SH-SY5Y (cell line): ENCODE data around the gene FBXL16.

ENCODE experiments used
- GATA2 ChIP-seq: IDR thresholded peaks from 2 replicates; pipeline ENCODE4 v1.6.1; 2011; ENCODE audit warnings: mild to moderate bottlenecking, low read depth, low read length
- GATA3 ChIP-seq: IDR thresholded peaks from 2 replicates; pipeline ENCODE4 v1.6.1; 2011; ENCODE audit warnings: low read depth, mild to moderate bottlenecking, low read length, moderate library complexity

DNA sequence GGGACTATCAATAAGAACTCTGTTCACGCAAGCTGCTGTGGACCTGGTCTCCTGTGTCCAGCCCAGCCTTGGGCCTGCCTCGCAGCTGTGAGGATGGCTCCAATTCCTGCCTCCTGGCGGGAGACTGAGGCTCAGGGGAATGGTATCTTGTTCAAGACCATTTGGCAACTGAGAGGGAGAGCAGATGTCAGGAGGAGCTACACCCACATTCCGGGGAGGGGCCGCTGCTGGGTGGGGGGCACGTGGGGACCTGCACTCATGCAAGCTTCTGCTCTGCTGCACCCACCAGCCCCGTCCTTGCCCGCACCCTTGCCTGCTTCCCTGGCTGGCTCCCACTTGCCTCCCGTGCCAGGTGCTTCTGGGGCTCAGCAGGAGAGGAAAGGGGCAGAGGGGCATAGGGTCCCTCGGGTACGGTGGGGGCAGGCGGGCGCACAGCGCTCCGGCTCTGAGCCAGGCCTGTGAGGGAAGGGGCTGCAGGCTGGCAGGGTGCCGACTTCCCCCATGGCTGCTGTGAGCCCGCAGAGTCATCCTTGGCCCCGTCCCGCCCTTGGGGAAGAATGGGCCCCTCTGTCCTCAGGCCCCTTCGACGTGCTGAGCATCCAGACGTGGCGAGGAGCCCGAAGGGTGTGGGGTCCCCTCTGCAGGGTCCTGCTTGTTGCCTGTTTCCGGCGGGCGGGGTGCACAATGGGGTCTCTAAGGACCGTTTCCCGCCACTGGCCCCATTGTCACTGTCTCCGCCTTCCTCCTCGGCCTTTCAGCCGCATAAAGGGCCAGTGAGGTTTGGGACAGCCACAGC, 12.0 kb upstream of the FBXL16 start:
- no peak for TF ChIP-seq GATA3
- TF ChIP-seq GATA2: no peak
